Measurements from ENCODE around the gene BLCAP. TPM values are rescaled to one million over a fixed set of nuclear protein-coding genes. Genes with fewer than 3 reads are reported as not detected.

The BLCAP gene
- polyA plus RNA-seq, 12 donors: 217 to 606 (median 482) TPM

DNA sequence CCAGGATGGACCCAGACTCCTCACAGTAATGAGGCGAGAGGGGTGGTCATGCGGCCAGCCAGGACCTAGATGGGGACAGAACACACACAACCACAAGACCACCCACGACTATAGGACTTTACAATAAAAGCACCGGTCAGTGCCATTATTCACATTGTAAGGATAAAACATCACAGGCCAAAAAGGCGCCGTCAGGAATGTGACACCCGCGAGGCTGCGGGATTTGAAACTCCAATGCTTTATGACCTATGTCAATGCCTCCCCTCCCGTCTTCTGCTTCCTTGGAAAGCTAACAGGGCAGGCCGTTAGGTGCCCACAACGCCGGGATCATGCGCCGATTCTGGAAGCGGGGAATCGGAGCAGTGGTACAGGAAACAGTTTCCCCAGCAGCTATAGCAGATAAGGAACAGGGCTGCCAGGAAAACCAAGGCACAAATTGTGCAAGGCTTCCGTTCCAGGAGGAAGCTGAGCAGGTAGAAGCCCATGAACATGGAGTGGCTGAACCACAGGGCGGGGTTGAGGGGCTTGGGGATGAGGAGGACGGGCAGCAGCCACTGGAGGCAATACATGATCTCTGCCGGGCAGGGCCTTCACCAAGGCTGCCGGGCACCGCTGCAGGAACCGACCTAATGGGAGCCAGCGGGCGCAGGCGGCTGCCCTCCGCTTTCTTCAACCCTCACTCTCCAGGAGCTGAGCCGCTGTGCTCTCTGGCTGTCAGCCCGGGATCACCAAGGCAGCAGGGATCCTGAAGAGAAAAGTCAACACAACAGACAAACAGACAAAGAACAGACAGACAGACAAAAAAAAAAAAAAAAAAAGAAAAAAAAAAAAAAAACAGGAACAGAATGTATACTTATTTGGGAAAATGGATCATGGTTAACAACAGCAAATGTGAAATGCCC is 8.8 kb downstream of the BLCAP start:
- DNase-seq: no peak

- no peak for DNase-seq
These were observed 9.6 kb downstream of the BLCAP start for GRCh38 chr20:37518059-37518458.

DNA sequence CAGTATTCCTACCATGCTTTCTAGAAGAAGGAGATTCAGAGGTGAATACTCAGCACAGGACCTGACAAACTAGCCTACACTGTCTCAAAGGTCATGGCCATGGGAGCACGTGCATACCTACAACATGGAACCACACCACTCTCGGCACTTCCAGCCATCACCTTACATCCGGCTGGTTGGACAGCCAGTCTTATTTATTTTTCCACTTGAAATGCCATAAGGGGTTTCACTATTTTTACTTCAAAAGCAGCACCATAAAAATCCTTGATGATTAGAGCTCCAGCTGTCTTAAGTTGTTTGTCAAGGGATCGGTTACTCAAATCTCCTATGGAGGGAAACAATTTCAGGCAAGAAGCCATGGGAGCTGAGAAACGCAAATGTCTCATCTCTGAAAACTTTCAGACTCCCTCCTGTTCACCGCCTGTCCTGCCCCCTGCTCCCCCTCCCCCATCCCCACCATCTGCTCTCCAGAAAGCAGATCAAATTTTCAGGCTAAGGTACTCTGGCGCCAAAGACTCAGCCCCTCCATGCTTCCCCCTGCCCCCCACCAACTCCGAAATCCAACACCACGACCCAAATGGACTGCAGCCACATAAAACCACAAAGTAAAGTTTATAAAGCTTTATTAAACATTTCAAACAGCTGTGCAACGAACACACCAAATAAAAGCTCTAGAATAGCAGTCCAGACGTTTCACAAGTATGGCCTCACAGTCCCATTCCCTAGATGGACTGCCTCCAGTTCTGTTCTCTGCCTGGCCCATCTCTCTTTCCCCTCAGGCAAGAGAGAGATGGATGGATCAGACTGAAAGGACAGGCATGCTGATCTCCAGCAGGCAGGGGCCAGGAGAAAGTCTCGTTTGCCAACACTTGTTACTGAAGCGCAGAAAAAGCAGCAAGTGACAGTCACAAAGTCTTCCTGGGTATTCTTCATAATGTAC is 10.6 kb downstream of the BLCAP start:
- DNase-seq: no peak

DNA sequence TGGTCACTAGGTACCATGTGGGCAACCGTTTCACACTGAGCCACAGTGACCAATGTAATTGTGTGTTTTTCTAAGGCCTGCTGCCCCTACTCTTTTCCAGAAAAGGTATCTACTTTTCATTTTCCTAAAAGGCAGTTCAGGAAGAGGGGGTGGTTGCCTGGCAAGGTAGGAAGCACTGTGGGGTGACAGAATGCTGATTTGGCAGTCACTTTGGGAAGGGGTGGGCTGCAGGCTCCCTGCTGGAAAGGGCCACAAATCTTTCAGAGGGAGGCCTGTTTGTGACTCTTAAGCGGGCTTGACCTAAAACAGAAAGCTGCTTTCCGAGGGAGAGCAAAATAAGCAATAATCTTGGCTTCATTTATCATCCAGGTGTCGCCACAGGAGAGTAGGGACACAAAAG is 11.8 kb downstream of the BLCAP start:
- no peak for DNase-seq

- no peak for DNase-seq
These were observed 13.8 kb downstream of the BLCAP start for GRCh38 chr20:37513779-37514359.

DNA sequence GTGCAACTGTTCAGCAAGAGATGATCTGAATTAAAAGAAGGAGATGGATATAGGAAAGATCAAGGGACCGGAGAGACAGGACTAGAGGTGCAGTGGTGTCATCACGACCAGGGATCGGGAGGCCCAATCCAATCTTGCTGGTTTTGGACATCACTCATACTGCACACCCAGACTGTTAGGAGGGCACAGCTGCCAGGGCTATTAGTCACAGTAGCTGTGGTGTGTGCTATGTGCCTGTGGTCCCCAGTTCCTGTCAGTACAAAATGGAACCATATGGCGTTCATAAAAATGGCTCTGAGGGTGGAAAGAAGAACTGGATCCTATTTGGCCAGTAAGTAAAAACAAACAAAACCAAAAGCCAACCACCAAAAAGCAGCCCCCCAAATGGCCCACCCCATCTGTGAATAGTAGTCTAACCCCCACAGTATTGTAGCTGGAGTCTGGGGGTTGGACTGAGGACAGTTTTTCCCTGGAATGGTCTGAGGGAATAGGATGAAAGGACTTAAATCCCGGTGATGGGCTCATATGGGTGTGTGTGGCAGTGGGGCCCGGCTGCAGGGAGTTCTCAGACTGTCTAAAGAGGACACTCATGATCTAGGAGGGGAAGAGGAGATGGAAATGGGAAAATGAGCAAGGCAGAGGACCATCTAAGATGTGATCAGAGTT is 15.9 kb downstream of the BLCAP start:
- no peak for DNase-seq

- no peak for DNase-seq
These were observed 17.4 kb downstream of the BLCAP start for GRCh38 chr20:37510226-37510625.

GRCh38 chr20:37506152-37506725 is 21.4 kb downstream of the BLCAP start:
- DNase-seq: no peak

DNA sequence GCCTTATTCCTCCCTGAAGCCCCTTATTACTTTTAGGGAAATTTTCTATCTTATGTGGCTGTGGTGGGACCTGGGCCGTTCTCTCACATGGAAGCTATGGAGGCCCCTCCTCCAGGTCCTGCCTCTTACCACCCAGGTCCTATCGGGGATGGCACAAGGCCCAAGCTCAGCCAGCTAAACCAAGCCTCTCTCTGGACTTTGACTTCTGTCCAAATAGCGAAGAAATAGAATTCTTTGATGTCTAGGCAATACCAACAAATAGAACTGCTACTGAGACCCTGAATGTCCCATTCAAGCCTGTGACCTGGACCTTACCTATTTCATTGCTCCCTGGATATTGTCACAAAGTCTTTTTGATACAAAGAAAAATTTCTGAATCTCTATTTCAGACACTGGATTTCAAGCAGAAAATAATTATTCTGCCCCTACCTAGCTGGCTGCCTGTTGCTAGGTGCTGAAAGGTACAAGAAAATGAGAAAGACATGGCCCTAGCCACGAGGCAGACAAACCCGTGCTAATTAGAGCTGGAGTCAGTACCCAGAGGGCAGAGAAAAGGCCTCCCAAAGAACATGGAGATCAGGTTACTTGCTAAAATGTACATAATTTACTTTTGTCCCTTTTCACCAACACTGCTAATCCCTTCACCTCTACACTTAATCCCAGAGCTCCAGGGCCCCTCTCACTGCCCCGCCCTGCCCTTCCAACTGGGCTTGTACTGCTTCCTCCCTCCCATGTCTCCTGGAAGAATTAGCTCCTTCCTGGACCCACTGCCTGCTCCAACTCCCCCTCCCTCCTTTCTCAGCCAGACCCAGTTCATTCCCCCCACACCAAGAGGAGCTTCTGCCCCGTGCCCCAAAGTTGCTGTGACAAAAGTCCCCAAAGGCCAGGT is 22.2 kb downstream of the BLCAP start:
- no peak for DNase-seq

- no peak for DNase-seq
These were observed 23.1 kb downstream of the BLCAP start for GRCh38 chr20:37504404-37505096.

- no peak for DNase-seq
These were observed 24.3 kb downstream of the BLCAP start for GRCh38 chr20:37503256-37503927.

GRCh38 chr20:37502654-37503053 is 25.0 kb downstream of the BLCAP start:
- no peak for DNase-seq

DNA sequence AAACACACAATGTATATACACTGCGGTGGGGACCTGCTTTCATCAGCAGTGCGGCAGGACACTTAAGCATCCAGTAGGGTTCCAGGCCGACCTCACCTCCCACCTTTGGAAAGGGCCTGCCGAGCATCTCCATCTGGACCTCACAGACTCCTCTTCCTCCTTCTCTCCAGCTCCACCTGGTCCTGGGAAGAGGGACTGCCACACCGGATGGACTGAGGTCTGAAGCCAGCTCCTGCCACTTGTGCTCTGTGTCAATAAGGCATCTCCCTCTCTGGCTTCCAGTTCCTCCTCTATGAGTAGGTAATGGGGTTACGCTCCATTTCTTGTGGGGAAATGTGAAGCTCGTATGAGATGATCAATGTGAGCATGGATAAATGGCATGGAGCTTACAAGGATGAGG is 25.7 kb downstream of the BLCAP start:
- no peak for DNase-seq

DNA sequence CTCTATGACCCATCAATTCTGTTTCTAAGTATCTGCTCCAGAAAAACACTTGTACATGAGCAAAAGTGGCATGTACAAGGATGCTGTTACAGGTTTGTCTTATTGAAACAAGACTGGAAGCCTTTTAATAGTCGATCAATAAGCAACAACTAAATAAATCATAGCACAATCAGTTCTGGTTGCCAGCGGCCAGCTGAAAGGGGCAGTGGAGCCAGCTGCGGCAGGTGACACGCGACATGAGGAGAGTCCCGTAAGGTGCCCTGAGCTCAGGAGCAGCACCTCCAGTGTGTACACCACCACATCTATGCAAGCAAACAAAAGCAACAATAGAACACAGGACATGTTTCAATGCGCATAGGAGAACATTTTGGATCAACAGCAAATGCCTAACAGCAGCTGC is 27.4 kb downstream of the BLCAP start:
- DNase-seq: no peak

GRCh38 chr20:37498066-37498665 is 29.5 kb downstream of the BLCAP start:
- no peak for DNase-seq

- no peak for DNase-seq
These were observed 32.9 kb downstream of the BLCAP start for GRCh38 chr20:37494796-37495195.

DNA sequence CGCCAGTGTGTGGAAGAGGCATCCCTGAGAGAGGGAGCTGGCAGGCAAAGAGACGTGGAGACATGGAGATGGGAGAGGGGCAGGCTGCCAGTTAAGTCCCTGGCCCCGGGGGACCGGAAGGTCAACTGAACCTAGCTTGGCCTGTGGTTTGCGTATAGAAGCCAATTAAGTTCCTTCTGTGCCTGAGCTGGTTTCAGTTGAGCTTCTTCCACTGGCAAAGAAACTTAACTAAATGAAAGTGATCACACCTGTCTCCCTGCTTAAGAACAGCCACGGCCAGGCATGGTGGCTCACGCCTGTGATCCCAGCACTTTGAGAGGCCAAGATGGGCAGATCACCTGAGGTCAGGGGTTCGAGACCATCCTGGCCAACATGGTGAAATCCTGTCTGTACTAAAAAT is 33.4 kb downstream of the BLCAP start:
- no peak for DNase-seq

GRCh38 chr20:37492945-37493344 is 34.7 kb downstream of the BLCAP start:
- DNase-seq: no peak

All from muscle of arm (tissue), 12 donors.